ENCODE measurements around the gene PHACTR4.

PHACTR4 gene

DNA sequence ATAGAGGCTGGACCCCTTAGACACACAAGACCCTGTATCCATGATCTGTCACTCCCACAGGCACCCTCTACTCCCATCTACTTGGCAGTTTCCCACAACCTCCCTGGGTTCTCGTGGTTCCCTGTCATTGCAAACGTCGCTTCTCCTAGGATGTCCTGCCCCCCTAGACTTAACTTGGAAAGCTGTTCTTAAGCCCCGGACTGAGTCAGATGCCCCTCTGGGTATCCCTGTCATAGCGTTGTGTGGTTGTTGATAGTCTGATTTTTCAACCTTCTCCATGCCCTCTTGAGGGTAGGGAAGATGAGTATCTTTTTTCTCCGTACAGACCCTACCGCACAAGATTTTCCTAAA lies 148.1 kb downstream of the PHACTR4 start:
- Histone ChIP-seq H3K27me3 (ENCODE audit: insufficient read depth, poor library complexity, severe bottlenecking) (no peaks in the 10 kb centered on the region), H3K4me3 (replicated peaks; ENCODE audit: insufficient read depth, low read length) (peak overlapping the region; percentile 70), H3K27ac (replicated peaks) (peak overlapping the region; percentile 79)
- DNase-seq (ENCODE audit: low read depth in 1 of 2, low spot score in 1 of 2) = no peak
- TF ChIP-seq GABPA (IDR thresholded peaks at IDR 0.05; ENCODE audit: low read depth) (no peak), SPI1 (IDR thresholded peaks at IDR 0.05; ENCODE audit: borderline replicate concordance, low read depth) (no peak), POLR2AphosphoS5 (IDR thresholded peaks at IDR 0.05; ENCODE audit: low read depth) (no peak)
- TF ChIP-seq, protein P1, sequence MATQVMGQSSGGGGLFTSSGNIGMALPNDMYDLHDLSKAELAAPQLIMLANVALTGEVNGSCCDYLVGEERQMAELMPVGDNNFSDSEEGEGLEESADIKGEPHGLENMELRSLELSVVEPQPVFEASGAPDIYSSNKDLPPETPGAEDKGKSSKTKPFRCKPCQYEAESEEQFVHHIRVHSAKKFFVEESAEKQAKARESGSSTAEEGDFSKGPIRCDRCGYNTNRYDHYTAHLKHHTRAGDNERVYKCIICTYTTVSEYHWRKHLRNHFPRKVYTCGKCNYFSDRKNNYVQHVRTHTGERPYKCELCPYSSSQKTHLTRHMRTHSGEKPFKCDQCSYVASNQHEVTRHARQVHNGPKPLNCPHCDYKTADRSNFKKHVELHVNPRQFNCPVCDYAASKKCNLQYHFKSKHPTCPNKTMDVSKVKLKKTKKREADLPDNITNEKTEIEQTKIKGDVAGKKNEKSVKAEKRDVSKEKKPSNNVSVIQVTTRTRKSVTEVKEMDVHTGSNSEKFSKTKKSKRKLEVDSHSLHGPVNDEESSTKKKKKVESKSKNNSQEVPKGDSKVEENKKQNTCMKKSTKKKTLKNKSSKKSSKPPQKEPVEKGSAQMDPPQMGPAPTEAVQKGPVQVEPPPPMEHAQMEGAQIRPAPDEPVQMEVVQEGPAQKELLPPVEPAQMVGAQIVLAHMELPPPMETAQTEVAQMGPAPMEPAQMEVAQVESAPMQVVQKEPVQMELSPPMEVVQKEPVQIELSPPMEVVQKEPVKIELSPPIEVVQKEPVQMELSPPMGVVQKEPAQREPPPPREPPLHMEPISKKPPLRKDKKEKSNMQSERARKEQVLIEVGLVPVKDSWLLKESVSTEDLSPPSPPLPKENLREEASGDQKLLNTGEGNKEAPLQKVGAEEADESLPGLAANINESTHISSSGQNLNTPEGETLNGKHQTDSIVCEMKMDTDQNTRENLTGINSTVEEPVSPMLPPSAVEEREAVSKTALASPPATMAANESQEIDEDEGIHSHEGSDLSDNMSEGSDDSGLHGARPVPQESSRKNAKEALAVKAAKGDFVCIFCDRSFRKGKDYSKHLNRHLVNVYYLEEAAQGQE (IDR thresholded peaks at IDR 0.05; ENCODE audit: insufficient replicate concordance, low read depth) = no peak
- TF ChIP-seq, protein P2, sequence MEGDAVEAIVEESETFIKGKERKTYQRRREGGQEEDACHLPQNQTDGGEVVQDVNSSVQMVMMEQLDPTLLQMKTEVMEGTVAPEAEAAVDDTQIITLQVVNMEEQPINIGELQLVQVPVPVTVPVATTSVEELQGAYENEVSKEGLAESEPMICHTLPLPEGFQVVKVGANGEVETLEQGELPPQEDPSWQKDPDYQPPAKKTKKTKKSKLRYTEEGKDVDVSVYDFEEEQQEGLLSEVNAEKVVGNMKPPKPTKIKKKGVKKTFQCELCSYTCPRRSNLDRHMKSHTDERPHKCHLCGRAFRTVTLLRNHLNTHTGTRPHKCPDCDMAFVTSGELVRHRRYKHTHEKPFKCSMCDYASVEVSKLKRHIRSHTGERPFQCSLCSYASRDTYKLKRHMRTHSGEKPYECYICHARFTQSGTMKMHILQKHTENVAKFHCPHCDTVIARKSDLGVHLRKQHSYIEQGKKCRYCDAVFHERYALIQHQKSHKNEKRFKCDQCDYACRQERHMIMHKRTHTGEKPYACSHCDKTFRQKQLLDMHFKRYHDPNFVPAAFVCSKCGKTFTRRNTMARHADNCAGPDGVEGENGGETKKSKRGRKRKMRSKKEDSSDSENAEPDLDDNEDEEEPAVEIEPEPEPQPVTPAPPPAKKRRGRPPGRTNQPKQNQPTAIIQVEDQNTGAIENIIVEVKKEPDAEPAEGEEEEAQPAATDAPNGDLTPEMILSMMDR (IDR thresholded peaks at IDR 0.05; ENCODE audit: insufficient read depth, low read length) = no peak

DNA sequence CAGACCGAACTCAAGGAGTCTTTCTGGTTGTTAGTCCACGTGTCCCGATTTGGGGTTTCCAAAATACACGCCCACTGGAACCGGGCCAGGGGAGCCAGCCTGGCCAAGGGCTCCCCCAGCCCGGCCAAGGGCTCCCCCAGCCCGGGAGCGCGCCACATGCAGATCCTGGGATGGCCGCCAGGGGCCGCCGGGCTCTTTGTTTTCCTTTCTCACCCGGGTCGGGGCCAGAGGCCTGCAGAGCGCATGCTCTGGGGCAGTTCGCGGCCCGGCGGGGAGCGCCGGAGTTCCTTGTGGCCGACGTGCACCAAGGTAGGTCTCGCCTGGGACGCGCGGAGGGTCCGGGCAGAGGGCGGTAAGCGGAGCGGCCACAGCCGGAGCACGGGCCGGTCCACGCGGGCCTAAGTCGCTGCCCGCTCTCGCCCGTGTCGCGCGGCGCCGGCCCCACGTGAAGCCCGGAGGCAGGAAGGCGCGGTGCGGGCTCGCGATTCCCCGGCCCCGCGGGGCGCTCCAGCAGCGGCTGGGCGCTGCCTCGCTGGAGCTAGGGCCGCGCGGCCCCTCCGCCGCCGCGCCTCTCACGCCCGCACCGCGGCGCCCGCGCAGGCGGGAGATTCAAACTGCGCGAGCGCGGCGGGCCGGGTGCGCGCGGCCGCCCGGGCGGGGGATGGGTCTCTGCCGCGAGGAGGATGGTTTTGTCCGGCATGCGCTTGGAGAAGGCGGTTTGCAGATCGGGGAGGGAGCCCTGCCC lies 148.6 kb downstream of the PHACTR4 start:
- Histone ChIP-seq H3K4me3 (replicated peaks; ENCODE audit: insufficient read depth, low read length) (peak overlapping the region; percentile 70), H3K27ac (replicated peaks) (peak overlapping the region; percentile 91), H3K27me3 (ENCODE audit: insufficient read depth, poor library complexity, severe bottlenecking) (no peaks in the 10 kb centered on the region)
- DNase-seq (ENCODE audit: low read depth in 1 of 2, low spot score in 1 of 2) = peak; percentile 84 to 92
- TF ChIP-seq SPI1 (IDR thresholded peaks at IDR 0.05; ENCODE audit: borderline replicate concordance, low read depth) (peak; percentile 4; the same call in 1 of the 2 replicates), POLR2AphosphoS5 (IDR thresholded peaks at IDR 0.05; ENCODE audit: low read depth) (peak; percentile 79), GABPA (IDR thresholded peaks at IDR 0.05; ENCODE audit: low read depth) (no peak)
- TF ChIP-seq, protein P2 (IDR thresholded peaks at IDR 0.05; ENCODE audit: insufficient read depth, low read length) = peak; percentile 61
- TF ChIP-seq, protein P1 (IDR thresholded peaks at IDR 0.05; ENCODE audit: insufficient replicate concordance, low read depth) = peak; percentile 36

DNA sequence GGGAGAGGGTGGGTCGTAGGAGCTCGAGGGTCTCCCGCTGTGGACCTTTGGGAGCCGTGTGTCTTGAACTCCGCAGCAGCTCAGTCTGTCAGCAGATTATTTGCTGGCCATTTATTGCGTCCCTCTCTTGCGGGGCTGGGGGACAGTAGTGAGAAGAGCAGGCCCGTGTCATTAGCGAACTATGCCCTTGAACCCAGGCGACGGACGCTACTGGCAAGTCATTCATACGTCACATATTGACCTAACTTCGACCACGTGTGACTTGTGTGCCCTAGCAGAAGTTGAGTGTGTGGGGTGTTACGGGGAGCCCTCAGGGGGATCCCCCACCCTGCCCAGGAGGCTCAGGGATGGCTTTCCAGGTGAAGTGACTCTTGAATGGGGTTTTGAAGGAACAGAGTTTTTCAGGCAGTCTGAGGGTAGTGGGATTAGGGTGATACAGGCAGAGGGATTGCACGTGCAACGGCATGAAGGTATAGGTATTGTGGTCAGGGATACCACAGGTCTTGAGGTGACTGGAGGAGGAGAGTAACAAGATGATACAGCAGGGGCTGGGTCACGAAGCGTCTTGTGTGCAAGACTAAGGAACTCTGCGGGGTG lies 149.3 kb downstream of the PHACTR4 start:
- Histone ChIP-seq H3K27me3 (ENCODE audit: insufficient read depth, poor library complexity, severe bottlenecking) (no peaks in the 10 kb centered on the region), H3K4me3 (replicated peaks; ENCODE audit: insufficient read depth, low read length) (peak overlapping the region; percentile 70), H3K27ac (replicated peaks) (peak overlapping the region; percentile 91)
- peak; percentile 60 to 72 for DNase-seq (ENCODE audit: low read depth in 1 of 2, low spot score in 1 of 2)
- TF ChIP-seq, protein P1 (IDR thresholded peaks at IDR 0.05; ENCODE audit: insufficient replicate concordance, low read depth) = no peak
- TF ChIP-seq GABPA (IDR thresholded peaks at IDR 0.05; ENCODE audit: low read depth) = no peak
- TF ChIP-seq POLR2AphosphoS5 (IDR thresholded peaks at IDR 0.05; ENCODE audit: low read depth) = peak; percentile 51; the same call in 1 of the 2 replicates

All from HL-60 (cell line).